Stimulated activated CD4-positive, alpha-beta T cell treated with anti-CD3 and anti-CD28 coated beads, TNF-alpha, amount 100 ng/mL, for 1 hour (primary cell): ENCODE measurements around the gene ESR1.
"Not testable (repeated sequence)": the region's sequence is repeated elsewhere in the genome, so short reads cannot be mapped to it uniquely, and the experiment has no call there.

Source experiments
- DNase-seq, 3 donors: peaks; one replicate each; pipeline ENCODE4 v3.0.0-alpha.2; 2020; ENCODE audit warnings: low read depth in 3 of 3, low spot score in 1 of 3

The ESR1 gene

GRCh38 chr6:152050451-152051195 lies 243.1 kb downstream of the ESR1 start:
- no peak for DNase-seq

- DNase-seq, result no peak
These were observed 244.6 kb downstream of the ESR1 start for GRCh38 chr6:152052061-152052460.

GRCh38 chr6:152053332-152053731 lies 245.8 kb downstream of the ESR1 start:
- DNase-seq, result no peak

GRCh38 chr6:152054441-152054840 lies 247.0 kb downstream of the ESR1 start:
- no peak for DNase-seq

- DNase-seq, result no peak
These were observed 248.0 kb downstream of the ESR1 start for GRCh38 chr6:152055517-152055916.

- no peak for DNase-seq
These were observed 250.5 kb downstream of the ESR1 start for GRCh38 chr6:152057832-152058498.

GRCh38 chr6:152059909-152060308 lies 252.4 kb downstream of the ESR1 start:
- DNase-seq, result no peak

GRCh38 chr6:152062476-152062875 lies 255.0 kb downstream of the ESR1 start:
- DNase-seq, result no peak

- no peak for DNase-seq
These were observed 255.9 kb downstream of the ESR1 start for GRCh38 chr6:152063170-152063921.

- DNase-seq, result no peak
These were observed 261.3 kb downstream of the ESR1 start for GRCh38 chr6:152068622-152069261.

- no peak for DNase-seq
These were observed 263.1 kb downstream of the ESR1 start for GRCh38 chr6:152070556-152070955.

- no peak for DNase-seq
These were observed 263.8 kb downstream of the ESR1 start for GRCh38 chr6:152071318-152071717.

GRCh38 chr6:152071843-152072242 lies 264.4 kb downstream of the ESR1 start:
- no peak for DNase-seq

- not testable (repeated sequence) for DNase-seq
These were observed 268.8 kb downstream of the ESR1 start for GRCh38 chr6:152076242-152076641.

GRCh38 chr6:152078001-152078400 lies 270.5 kb downstream of the ESR1 start:
- DNase-seq, result no peak

GRCh38 chr6:152078804-152079203 lies 271.3 kb downstream of the ESR1 start:
- DNase-seq, result no peak

- no peak for DNase-seq
These were observed 278.0 kb downstream of the ESR1 start for GRCh38 chr6:152085451-152085921.

GRCh38 chr6:152086223-152086873 lies 278.9 kb downstream of the ESR1 start:
- no peak for DNase-seq

- DNase-seq, result no peak
These were observed 279.6 kb downstream of the ESR1 start for GRCh38 chr6:152087096-152087495.

GRCh38 chr6:152087701-152088100 lies 280.2 kb downstream of the ESR1 start:
- DNase-seq, result no peak

GRCh38 chr6:152089992-152090391 lies 282.5 kb downstream of the ESR1 start:
- no peak for DNase-seq
